ENCODE data around the gene GSE1. TPM values are rescaled to one million over a fixed set of nuclear protein-coding genes. Genes with fewer than 3 reads are reported as not detected.

GSE1 gene
- total and polyA plus RNA-seq, 9 donors = 32.9 to 212 (median 91.4) TPM

GRCh38 chr16:85594978-85595661, 18.0 kb upstream of the GSE1 start:
- no peaks in the 10 kb centered on the region for H3K4me1 ChIP-seq (ENCODE audit: insufficient read depth)
- H3K4me3 ChIP-seq = no peak overlapping the region
- TF ChIP-seq CTCF (IDR thresholded peaks at IDR 0.05) = no peak
- TF ChIP-seq POLR2A (IDR thresholded peaks at IDR 0.05) = no peak
- TF ChIP-seq EP300 (IDR thresholded peaks at IDR 0.05) = no peak
- no peak for DNase-seq
- intact Hi-C loops (cut with DNase I) = no loop called here
- H3K27ac ChIP-seq = no peak overlapping the region
- H3K36me3 ChIP-seq = no peaks in the 10 kb centered on the region
- no peaks in the 10 kb centered on the region for H3K27me3 ChIP-seq
- H3K9me3 ChIP-seq = no peaks in the 10 kb centered on the region
- 89 to 93% (median 92%) methylated on average over 11 of the region's 11 CpGs for WGBS, 3 donors

GRCh38 chr16:85595812-85596502, 17.2 kb upstream of the GSE1 start:
- DNase-seq = no peak
- H3K27ac ChIP-seq = no peak overlapping the region
- TF ChIP-seq EP300 (IDR thresholded peaks at IDR 0.05) (no peak), POLR2A (IDR thresholded peaks at IDR 0.05) (no peak), CTCF (IDR thresholded peaks at IDR 0.05) (no peak)
- no peaks in the 10 kb centered on the region for H3K4me1 ChIP-seq (ENCODE audit: insufficient read depth)
- H3K9me3 ChIP-seq = no peaks in the 10 kb centered on the region
- H3K36me3 ChIP-seq = no peaks in the 10 kb centered on the region
- H3K4me3 ChIP-seq = no peak overlapping the region
- WGBS, 3 donors = 89 to 91% (median 90%) methylated on average over 18 of the region's 18 CpGs
- intact Hi-C loops (cut with DNase I) = no loop called here
- no peaks in the 10 kb centered on the region for H3K27me3 ChIP-seq

- DNase-seq = no peak
- no peak overlapping the region for H3K27ac ChIP-seq
- H3K4me3 ChIP-seq = no peak overlapping the region
- TF ChIP-seq CTCF (IDR thresholded peaks at IDR 0.05) (no peak), EP300 (IDR thresholded peaks at IDR 0.05) (no peak), POLR2A (IDR thresholded peaks at IDR 0.05) (no peak)
- WGBS, 3 donors = 87 to 92% (median 90%) methylated on average over 8 of the region's 8 CpGs
- H3K4me1 ChIP-seq (ENCODE audit: insufficient read depth) = peaks cover 4% of the 10 kb centered on the region
- H3K9me3 ChIP-seq = no peaks in the 10 kb centered on the region
- intact Hi-C loops (cut with DNase I) = no loop called here
- H3K36me3 ChIP-seq = no peaks in the 10 kb centered on the region
- H3K27me3 ChIP-seq = no peaks in the 10 kb centered on the region
Observed at GRCh38 chr16:85598141-85598540, 15.0 kb upstream of the GSE1 start.

GRCh38 chr16:85600078-85600477, 13.0 kb upstream of the GSE1 start:
- Histone ChIP-seq H3K27me3 (no peaks in the 10 kb centered on the region), H3K36me3 (no peaks in the 10 kb centered on the region), H3K4me1 (ENCODE audit: insufficient read depth) (peaks cover 5% of the 10 kb centered on the region), H3K4me3 (no peak overlapping the region), H3K9me3 (no peaks in the 10 kb centered on the region), H3K27ac (no peak overlapping the region)
- no peak for DNase-seq
- WGBS, 3 donors = 49 to 64% (median 60%) methylated on average over 10 of the region's 10 CpGs
- TF ChIP-seq POLR2A (IDR thresholded peaks at IDR 0.05) = no peak
- TF ChIP-seq CTCF (IDR thresholded peaks at IDR 0.05) = no peak
- TF ChIP-seq EP300 (IDR thresholded peaks at IDR 0.05) = no peak
- intact Hi-C loops (cut with DNase I) = loop anchor here in 3 of 4 donors (5.0 to 10.0 kb wide), 4 partner anchors 33 to 205 kb away; no protein-coding TSS in a partner anchor
